GM21367 (cell line): ENCODE results near the gene SALL1.

Experiments used
- ATAC-seq: cut with Tn5 transposase; IDR thresholded peaks from one replicate; pipeline ENCODE4 v1.9.1; 2021; ENCODE audit not compliant: unreplicated experiment

The SALL1 gene

GRCh38 chr16:51157698-51158097, 6.6 kb upstream of the SALL1 start:
- no peak for ATAC-seq

GRCh38 chr16:51156807-51157200, 5.7 kb upstream of the SALL1 start:
- ATAC-seq = no peak

GRCh38 chr16:51155820-51156806, 5.0 kb upstream of the SALL1 start:
- ATAC-seq = no peak

- no peak for ATAC-seq
These were observed 4.1 kb upstream of the SALL1 start for GRCh38 chr16:51155199-51155607.

- ATAC-seq = no peak
These were observed 3.5 kb upstream of the SALL1 start for GRCh38 chr16:51154271-51155171.

- ATAC-seq = no peak
These were observed 2.5 kb upstream of the SALL1 start for GRCh38 chr16:51153577-51154031.

- ATAC-seq = no peak
These were observed 1.9 kb upstream of the SALL1 start for GRCh38 chr16:51152691-51153576.

- no peak for ATAC-seq
These were observed 1.0 kb upstream of the SALL1 start for GRCh38 chr16:51151961-51152663.

GRCh38 chr16:51151435-51151960, 428 bp upstream of the SALL1 start:
- ATAC-seq = no peak

GRCh38 chr16:51150165-51150887, 744 bp downstream of the SALL1 start:
- ATAC-seq = no peak

- no peak for ATAC-seq
These were observed 1.3 kb downstream of the SALL1 start for GRCh38 chr16:51149721-51150164.

GRCh38 chr16:51149251-51149661, 1.8 kb downstream of the SALL1 start:
- no peak for ATAC-seq

GRCh38 chr16:51148678-51149228, 2.3 kb downstream of the SALL1 start:
- ATAC-seq = no peak

- ATAC-seq = no peak
These were observed 3.0 kb downstream of the SALL1 start for GRCh38 chr16:51147776-51148677.

- ATAC-seq = no peak
These were observed 4.7 kb downstream of the SALL1 start for GRCh38 chr16:51146256-51146924.

- no peak for ATAC-seq
These were observed 6.9 kb downstream of the SALL1 start for GRCh38 chr16:51144203-51144602.
